ENCODE measurements around the gene MANSC1.

MANSC1 gene

GRCh38 chr12:12286441-12286840 is 63.6 kb downstream of the MANSC1 start (continued):
- no peak for TF ChIP-seq ZNF132 (tag by site-specific recombination; IDR thresholded peaks at IDR 0.05; ENCODE audit: borderline replicate concordance)
- TF ChIP-seq ZBTB21 (tag by site-specific recombination; IDR thresholded peaks at IDR 0.05), result 0 out of 2 replicates have a peak, but pooled peaks have one; percentile 20
- TF ChIP-seq CTCF (tag by site-specific recombination; IDR thresholded peaks at IDR 0.05), result no peak
- no peak for TF ChIP-seq ZNF391 (tag by site-specific recombination; IDR thresholded peaks at IDR 0.05; ENCODE audit: borderline replicate concordance, low read depth)
- peak; percentile 9; the same call in 1 of the 2 replicates for TF ChIP-seq GLI2 (tag by site-specific recombination; IDR thresholded peaks at IDR 0.05; ENCODE audit: borderline replicate concordance, low read depth)
- peak; percentile 64 for TF ChIP-seq REST (tag by site-specific recombination; IDR thresholded peaks at IDR 0.05)
- TF ChIP-seq ZNF202 (tag by site-specific recombination; IDR thresholded peaks at IDR 0.05; ENCODE audit: borderline replicate concordance), result peak; percentile 35; the same call in 1 of the 2 replicates
- no peak for TF ChIP-seq SALL2 (tag by site-specific recombination; IDR thresholded peaks at IDR 0.05; ENCODE audit: borderline replicate concordance)
- TF ChIP-seq KLF10 (tag by site-specific recombination; IDR thresholded peaks at IDR 0.05), result no peak
- no peak for TF ChIP-seq ZNF548 (tag by site-specific recombination; IDR thresholded peaks at IDR 0.05)
- TF ChIP-seq WT1 (tag by site-specific recombination; IDR thresholded peaks at IDR 0.05), result no peak
- TF ChIP-seq ZNF266 (tag by site-specific recombination; IDR thresholded peaks at IDR 0.05; ENCODE audit: low read depth), result peak; percentile 60; the same call in 1 of the 2 replicates
- no peak for TF ChIP-seq GFI1B (tag by site-specific recombination; IDR thresholded peaks at IDR 0.05)
- no peak for TF ChIP-seq AEBP2 (tag by site-specific recombination; IDR thresholded peaks at IDR 0.05; ENCODE audit: borderline replicate concordance)
- TF ChIP-seq ZNF394 (tag by site-specific recombination; IDR thresholded peaks at IDR 0.05; ENCODE audit: borderline replicate concordance), result peak; percentile 86
- TF ChIP-seq ZNF2 (tag by site-specific recombination; IDR thresholded peaks at IDR 0.05), result no peak

GRCh38 chr12:12282761-12283425 is 67.1 kb downstream of the MANSC1 start:
- Histone ChIP-seq H3K27ac (ENCODE audit: extremely low read depth, low read depth, low read length) (no peak overlapping the region), H3K9me3 (ENCODE audit: control insufficient read depth, insufficient read depth, low read depth, low read length) (no peaks in the 10 kb centered on the region), H3K36me3 (ENCODE audit: control insufficient read depth in 2 of 2, insufficient read depth in 1 of 2, low read length in 2 of 2) (no peaks in the 10 kb centered on the region), H3K4me3 (ENCODE audit: low read depth, low read length) (no peak overlapping the region), H3K4me1 (ENCODE audit: control insufficient read depth, insufficient read depth, low read length) (no peaks in the 10 kb centered on the region)
- ChIA-PET POLR2A (interaction anchor here (0.5 to 1.0 kb wide), 4 partner anchors 15 to 244 kb away, joined by 3 to 4 read pairs (median 3); partner anchors contain the start of gene LRP6), CTCF (no interaction called here)
- no peak for TF ChIP-seq ZNF362 (tag by site-specific recombination; IDR thresholded peaks at IDR 0.05)
- no peak for TF ChIP-seq ZNF677 (tag by site-specific recombination; IDR thresholded peaks at IDR 0.05)
- no peak for TF ChIP-seq ZNF654 (tag by site-specific recombination; IDR thresholded peaks at IDR 0.05; ENCODE audit: low read depth)
- TF ChIP-seq MZF1 (tag by site-specific recombination; IDR thresholded peaks at IDR 0.05; ENCODE audit: borderline replicate concordance), result no peak
- TF ChIP-seq ZNF19 (tag by site-specific recombination; IDR thresholded peaks at IDR 0.05; ENCODE audit: low read depth), result no peak
- TF ChIP-seq ZNF248 (tag by site-specific recombination; IDR thresholded peaks at IDR 0.05), result no peak
- no peak for TF ChIP-seq SP7 (tag by site-specific recombination; IDR thresholded peaks at IDR 0.05)
- no peak for TF ChIP-seq ZIC2 (tag by site-specific recombination; IDR thresholded peaks at IDR 0.05)
- no peak for TF ChIP-seq ZNF335 (tag by site-specific recombination; conservative IDR thresholded peaks at IDR 0.05)
- TF ChIP-seq ZNF626 (tag by site-specific recombination; IDR thresholded peaks at IDR 0.05), result no peak
- TF ChIP-seq ZNF423 (tag by site-specific recombination; IDR thresholded peaks at IDR 0.05), result no peak
- no peak for TF ChIP-seq ZNF561 (tag by site-specific recombination; IDR thresholded peaks at IDR 0.05; ENCODE audit: borderline replicate concordance)
- TF ChIP-seq MYNN (tag by site-specific recombination; IDR thresholded peaks at IDR 0.05; ENCODE audit: borderline replicate concordance), result no peak
- no peak for TF ChIP-seq MEIS1 (CRISPR knock-in tag; IDR thresholded peaks at IDR 0.05; ENCODE audit: borderline replicate concordance)

Measured in HEK293 (cell line).